HG03575 (cell line): ENCODE results near the gene PCDHGA7.
A peak's percentile ranks its signal among the peaks of the same experiment; 100 is the strongest.
"Not testable (repeated sequence)": the region's sequence is repeated elsewhere in the genome, so short reads cannot be mapped to it uniquely, and the experiment has no call there.

Experiments used
- ATAC-seq: cut with Tn5 transposase; IDR thresholded peaks from one replicate; pipeline ENCODE4 v1.9.1; 2021; ENCODE audit not compliant: unreplicated experiment, insufficient number of reproducible peaks, low FRiP score; ENCODE audit errors: extremely low read depth

The PCDHGA7 gene

DNA sequence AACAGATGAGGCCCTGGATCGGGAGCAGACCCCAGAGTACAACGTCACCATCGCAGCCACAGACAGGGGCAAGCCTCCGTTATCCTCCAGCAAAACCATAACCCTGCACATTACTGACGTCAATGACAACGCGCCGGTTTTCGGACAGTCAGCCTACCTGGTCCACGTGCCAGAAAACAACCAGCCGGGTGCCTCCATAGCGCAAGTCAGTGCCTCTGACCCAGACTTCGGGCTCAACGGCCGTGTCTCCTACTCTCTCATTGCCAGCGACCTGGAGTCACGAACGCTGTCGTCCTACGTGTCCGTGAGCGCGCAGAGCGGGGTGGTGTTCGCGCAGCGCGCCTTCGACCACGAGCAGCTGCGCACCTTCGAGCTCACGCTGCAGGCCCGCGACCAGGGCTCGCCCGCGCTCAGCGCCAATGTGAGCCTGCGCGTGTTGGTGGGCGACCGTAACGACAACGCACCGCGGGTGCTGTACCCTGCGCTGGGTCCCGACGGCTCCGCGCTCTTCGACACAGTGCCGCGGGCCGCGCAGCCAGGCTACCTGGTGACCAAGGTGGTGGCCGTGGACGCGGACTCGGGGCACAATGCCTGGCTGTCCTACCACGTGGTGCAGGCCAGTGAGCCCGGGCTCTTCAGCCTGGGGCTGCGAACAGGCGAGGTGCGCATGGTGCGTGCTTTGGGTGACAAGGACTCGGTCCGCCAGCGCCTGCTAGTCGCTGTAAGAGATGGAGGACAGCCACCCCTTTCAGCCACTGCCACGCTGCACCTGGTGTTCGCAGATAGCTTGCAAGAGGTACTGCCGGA is 36.7 kb downstream of the PCDHGA7 start:
- ATAC-seq: no peak

DNA sequence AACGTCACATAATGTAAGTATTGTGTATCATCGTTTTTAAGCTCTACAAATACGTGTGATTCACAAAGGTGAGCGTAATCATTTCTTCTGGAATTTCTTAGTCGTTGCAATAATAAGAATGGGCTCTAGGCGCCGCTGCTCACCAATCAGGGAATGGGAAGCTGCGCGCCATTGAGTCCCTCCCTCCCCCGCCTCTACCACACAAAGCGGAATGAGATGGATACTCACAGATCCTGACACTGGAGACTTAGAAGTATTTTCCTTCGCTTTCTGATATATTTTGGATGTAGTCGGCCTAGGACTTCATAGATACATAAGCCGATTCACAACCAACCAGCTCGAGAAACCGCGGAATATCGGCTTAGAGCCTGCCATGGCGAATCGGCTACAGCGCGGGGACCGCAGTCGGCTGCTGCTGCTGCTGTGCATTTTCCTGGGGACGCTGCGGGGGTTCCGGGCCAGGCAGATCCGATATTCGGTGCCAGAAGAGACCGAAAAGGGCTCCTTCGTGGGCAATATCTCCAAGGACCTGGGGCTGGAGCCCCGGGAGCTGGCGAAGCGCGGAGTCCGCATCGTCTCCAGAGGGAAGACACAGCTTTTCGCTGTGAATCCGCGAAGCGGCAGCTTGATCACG is 38.4 kb downstream of the PCDHGA7 start, which contains the start of gene PCDHGA11:
TSS of gene PCDHGA11 (plus strand) at position 197 of the 634 bp plus-strand sequence. CDS start at position 374, 177 bp downstream.
- no peak for ATAC-seq

DNA sequence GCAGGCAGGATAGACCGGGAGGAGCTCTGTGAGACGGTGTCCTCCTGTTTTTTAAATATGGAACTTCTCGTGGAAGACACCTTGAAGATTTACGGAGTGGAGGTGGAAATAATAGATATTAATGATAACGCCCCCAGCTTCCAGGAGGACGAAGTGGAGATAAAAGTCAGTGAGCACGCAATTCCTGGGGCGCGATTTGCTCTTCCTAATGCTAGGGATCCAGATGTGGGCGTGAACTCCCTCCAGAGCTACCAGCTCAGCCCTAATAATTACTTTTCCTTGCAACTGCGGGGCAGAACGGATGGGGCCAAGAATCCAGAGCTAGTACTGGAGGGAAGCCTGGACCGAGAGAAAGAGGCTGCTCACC is 38.9 kb downstream of the PCDHGA7 start:
- ATAC-seq: no peak

DNA sequence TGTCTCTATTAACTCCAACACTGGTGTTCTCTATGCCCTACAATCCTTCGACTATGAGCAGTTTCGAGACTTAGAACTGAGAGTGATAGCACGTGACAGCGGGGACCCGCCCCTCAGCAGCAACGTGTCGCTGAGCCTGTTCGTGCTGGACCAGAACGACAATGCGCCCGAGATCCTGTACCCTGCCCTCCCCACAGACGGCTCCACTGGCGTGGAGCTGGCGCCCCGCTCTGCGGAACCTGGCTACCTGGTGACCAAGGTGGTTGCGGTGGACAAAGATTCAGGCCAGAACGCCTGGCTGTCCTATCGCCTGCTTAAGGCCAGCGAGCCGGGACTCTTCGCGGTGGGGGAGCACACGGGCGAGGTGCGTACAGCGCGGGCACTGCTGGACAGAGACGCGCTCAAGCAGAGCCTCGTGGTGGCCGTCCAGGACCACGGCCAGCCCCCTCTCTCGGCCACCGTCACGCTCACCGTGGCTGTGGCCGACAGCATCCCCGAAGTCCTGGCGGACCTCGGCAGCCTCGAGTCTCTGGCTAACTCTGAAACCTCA is 40.3 kb downstream of the PCDHGA7 start:
- ATAC-seq: no peak

DNA sequence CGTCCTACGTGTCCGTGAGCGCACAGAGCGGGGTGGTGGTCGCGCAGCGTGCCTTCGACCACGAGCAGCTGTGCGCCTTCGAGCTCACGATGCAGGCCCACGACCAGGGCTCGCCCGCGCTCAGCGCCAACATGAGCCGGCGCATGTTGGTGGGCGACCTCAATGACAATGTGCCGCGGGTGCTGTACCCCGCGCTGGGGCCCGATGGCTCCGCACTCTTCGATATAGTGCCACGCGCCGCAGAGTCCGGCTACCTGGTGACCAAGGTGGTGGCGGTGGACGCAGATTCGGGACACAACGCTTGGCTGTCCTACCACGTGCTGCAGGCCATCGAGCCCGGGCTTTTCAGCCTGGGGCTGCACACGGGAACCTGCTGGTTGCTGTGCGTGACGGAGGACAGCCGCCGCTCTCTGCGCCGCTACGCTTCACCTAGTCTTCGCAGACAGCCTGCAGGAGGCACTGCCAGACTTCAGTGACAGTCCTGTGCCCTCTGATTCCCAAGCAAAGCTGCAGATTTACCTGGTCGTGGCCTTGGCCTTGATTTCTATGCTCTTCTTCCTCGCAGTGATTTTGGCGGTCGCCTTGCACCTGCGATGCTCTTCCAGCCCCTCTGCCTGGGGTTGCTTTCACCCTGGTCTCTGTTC is 45.4 kb downstream of the PCDHGA7 start:
- ATAC-seq: no peak

DNA sequence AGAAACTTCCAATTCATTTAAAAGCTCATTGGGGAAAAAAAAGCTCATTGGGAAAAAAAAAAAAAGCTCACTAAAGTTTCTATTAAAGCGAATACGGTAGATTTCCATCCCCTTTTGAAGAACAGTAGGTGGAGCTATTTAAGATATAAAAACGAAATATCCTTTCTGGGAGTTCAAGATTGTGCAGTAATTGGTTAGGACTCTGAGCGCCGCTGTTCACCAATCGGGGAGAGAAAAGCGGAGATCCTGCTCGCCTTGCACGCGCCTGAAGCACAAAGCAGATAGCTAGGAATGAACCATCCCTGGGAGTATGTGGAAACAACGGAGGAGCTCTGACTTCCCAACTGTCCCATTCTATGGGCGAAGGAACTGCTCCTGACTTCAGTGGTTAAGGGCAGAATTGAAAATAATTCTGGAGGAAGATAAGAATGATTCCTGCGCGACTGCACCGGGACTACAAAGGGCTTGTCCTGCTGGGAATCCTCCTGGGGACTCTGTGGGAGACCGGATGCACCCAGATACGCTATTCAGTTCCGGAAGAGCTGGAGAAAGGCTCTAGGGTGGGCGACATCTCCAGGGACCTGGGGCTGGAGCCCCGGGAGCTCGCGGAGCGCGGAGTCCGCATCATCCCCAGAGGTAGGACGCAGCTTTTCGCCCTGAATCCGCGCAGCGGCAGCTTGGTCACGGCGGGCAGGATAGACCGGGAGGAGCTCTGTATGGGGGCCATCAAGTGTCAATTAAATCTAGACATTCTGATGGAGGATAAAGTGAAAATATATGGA is 48.0 kb downstream of the PCDHGA7 start, which contains the start of gene PCDHGA12:
TSS of gene PCDHGA12 (plus strand) at position 176 of the 782 bp plus-strand sequence. CDS start at position 429, 253 bp downstream.
- peak; percentile 91 for ATAC-seq

DNA sequence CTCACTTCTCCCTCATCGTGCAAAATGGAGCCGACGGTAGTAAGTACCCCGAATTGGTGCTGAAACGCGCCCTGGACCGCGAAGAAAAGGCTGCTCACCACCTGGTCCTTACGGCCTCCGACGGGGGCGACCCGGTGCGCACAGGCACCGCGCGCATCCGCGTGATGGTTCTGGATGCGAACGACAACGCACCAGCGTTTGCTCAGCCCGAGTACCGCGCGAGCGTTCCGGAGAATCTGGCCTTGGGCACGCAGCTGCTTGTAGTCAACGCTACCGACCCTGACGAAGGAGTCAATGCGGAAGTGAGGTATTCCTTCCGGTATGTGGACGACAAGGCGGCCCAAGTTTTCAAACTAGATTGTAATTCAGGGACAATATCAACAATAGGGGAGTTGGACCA is 48.7 kb downstream of the PCDHGA7 start:
- ATAC-seq: no peak

DNA sequence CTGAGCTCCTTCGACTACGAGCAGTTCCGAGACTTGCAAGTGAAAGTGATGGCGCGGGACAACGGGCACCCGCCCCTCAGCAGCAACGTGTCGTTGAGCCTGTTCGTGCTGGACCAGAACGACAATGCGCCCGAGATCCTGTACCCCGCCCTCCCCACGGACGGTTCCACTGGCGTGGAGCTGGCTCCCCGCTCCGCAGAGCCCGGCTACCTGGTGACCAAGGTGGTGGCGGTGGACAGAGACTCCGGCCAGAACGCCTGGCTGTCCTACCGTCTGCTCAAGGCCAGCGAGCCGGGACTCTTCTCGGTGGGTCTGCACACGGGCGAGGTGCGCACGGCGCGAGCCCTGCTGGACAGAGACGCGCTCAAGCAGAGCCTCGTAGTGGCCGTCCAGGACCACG is 49.8 kb downstream of the PCDHGA7 start:
- not testable (repeated sequence) for ATAC-seq

DNA sequence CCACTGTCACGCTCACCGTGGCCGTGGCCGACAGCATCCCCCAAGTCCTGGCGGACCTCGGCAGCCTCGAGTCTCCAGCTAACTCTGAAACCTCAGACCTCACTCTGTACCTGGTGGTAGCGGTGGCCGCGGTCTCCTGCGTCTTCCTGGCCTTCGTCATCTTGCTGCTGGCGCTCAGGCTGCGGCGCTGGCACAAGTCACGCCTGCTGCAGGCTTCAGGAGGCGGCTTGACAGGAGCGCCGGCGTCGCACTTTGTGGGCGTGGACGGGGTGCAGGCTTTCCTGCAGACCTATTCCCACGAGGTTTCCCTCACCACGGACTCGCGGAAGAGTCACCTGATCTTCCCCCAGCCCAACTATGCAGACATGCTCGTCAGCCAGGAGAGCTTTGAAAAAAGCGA is 50.2 kb downstream of the PCDHGA7 start:
- ATAC-seq: not testable (repeated sequence)

DNA sequence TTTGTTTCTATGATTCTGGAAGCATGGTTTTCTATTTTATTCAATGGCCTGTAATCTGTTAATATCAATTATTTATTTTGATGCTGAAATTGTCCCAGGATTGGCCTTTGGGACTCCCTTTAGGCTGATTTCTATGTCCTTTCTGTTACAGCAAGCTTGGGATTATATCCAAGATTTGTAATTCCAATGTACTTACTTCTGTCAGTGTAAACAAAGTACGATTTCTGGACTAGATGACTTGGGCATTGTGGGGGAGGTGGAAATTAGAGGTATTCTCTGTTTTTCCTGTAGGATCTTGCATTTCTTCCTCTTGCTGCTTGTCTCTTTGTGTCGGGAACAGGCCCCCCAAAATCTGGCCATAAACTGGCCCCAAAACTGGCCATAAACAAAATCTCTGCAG is 51.5 kb downstream of the PCDHGA7 start:
- no peak for ATAC-seq
